HepG2 (cell line): ENCODE measurements around the gene ARHGAP32.

Experiments
- CAMTA2 ChIP-seq: sonication (generic); formaldehyde crosslinking; IDR thresholded peaks from 2 replicates; pipeline ENCODE4 v1.4.0; 2020; ENCODE audit warnings: mild to moderate bottlenecking, missing genetic modification reagents, borderline replicate concordance
- GLI4 ChIP-seq: sonication (generic); formaldehyde crosslinking; IDR thresholded peaks from 2 replicates; pipeline ENCODE4 v1.5.1; 2020; ENCODE audit warnings: missing genetic modification reagents, mild to moderate bottlenecking, moderate library complexity, borderline replicate concordance
- KLF16 ChIP-seq, 2 experiments: sonication (generic) in 1 of 2; formaldehyde crosslinking in 1 of 2; IDR thresholded peaks; 2 replicates each; pipeline versions ENCODE4 v1.6.1 to v1.8.0; 2016 to 2023; ENCODE audit warnings: missing genetic modification reagents in 2 of 2, missing compliant biosample characterization in 1 of 2
- NBN ChIP-seq: fragments of 450-650 bp; conservative IDR thresholded peaks from 2 replicates; pipeline ENCODE4 v1.6.1; 2017
- NCOA2 ChIP-seq: sonication (generic); formaldehyde crosslinking; IDR thresholded peaks from 2 replicates; pipeline ENCODE4 v1.8.0; 2022; ENCODE audit warnings: inconsistent platforms
- NFRKB ChIP-seq: fragments of 450-650 bp; IDR thresholded peaks from 2 replicates; pipeline ENCODE4 v1.6.1; 2017
- NFYB ChIP-seq: sonication (generic); formaldehyde crosslinking; IDR thresholded peaks from 2 replicates; pipeline ENCODE4 v1.4.0; 2020; ENCODE audit warnings: missing genetic modification reagents
- ZFP1 ChIP-seq: IDR thresholded peaks from 2 replicates; pipeline ENCODE4 v1.6.1; 2016
- ZNF430 ChIP-seq: sonication (generic); formaldehyde crosslinking; IDR thresholded peaks from 2 replicates; pipeline ENCODE4 v1.9.0; 2021; ENCODE audit warnings: mild to moderate bottlenecking, missing genetic modification reagents
- TF ChIP-seq, protein P1 (sequence below): sonication (generic); formaldehyde crosslinking; IDR thresholded peaks from 2 replicates; pipeline ENCODE4 v1.5.0; 2020; ENCODE audit warnings: mild to moderate bottlenecking, missing genetic modification reagents, moderate library complexity

DNA sequence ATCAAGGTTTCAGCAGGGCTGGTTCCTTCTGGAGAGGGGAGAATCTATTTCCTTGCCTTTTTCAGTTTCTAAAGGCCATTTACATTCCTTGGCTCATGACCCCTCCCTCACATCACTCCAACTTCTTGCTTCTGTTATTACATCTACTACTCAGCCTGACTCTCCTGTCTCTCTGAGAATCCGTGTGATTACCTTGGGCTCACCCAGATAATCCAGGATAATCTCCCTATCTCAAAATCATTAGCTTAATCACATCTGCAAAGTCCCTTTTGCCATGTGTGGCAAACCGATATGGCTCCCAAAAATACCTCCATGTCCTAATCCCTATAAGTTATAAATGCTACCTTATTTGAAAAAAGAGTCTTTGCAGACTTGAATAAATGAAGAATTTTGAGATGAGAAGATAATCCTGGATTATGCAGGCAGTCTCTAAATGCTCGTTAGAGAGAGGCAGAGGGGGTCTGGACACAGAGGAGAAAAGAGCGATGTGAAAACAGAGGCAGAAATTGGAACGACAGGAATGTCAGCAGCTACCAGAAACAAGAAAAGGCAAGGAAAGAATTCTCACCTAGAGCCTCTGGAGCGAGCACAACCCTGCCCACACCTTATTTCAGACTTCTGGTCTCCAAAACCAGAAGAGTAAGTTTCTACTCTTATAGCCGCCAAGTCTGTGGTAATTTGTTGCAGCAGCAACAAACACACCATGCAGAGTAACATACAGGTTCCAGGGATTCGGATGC is 23.6 kb upstream of the ARHGAP32 start:
- TF ChIP-seq NFRKB (no peak), CAMTA2 (no peak), NBN (no peak), NCOA2 (CRISPR knock-in tag) (no peak), NFYB (no peak), ZFP1 (CRISPR knock-in tag) (no peak), ZNF430 (CRISPR knock-in tag) (no peak), KLF16 (CRISPR knock-in tag; IDR thresholded peaks at IDR 0.05) (no peak), GLI4 (no peak)
- TF ChIP-seq, protein P1, sequence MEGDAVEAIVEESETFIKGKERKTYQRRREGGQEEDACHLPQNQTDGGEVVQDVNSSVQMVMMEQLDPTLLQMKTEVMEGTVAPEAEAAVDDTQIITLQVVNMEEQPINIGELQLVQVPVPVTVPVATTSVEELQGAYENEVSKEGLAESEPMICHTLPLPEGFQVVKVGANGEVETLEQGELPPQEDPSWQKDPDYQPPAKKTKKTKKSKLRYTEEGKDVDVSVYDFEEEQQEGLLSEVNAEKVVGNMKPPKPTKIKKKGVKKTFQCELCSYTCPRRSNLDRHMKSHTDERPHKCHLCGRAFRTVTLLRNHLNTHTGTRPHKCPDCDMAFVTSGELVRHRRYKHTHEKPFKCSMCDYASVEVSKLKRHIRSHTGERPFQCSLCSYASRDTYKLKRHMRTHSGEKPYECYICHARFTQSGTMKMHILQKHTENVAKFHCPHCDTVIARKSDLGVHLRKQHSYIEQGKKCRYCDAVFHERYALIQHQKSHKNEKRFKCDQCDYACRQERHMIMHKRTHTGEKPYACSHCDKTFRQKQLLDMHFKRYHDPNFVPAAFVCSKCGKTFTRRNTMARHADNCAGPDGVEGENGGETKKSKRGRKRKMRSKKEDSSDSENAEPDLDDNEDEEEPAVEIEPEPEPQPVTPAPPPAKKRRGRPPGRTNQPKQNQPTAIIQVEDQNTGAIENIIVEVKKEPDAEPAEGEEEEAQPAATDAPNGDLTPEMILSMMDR (CRISPR knock-in tag) = no peak
